NCI-H146 (cell line): ENCODE measurements around the gene RADIL.

ENCODE experiments used
- DNase-seq: peaks from one replicate; lab custom pipeline; 2025; lab: John Stamatoyannopoulos, UW

Gene RADIL

DNA sequence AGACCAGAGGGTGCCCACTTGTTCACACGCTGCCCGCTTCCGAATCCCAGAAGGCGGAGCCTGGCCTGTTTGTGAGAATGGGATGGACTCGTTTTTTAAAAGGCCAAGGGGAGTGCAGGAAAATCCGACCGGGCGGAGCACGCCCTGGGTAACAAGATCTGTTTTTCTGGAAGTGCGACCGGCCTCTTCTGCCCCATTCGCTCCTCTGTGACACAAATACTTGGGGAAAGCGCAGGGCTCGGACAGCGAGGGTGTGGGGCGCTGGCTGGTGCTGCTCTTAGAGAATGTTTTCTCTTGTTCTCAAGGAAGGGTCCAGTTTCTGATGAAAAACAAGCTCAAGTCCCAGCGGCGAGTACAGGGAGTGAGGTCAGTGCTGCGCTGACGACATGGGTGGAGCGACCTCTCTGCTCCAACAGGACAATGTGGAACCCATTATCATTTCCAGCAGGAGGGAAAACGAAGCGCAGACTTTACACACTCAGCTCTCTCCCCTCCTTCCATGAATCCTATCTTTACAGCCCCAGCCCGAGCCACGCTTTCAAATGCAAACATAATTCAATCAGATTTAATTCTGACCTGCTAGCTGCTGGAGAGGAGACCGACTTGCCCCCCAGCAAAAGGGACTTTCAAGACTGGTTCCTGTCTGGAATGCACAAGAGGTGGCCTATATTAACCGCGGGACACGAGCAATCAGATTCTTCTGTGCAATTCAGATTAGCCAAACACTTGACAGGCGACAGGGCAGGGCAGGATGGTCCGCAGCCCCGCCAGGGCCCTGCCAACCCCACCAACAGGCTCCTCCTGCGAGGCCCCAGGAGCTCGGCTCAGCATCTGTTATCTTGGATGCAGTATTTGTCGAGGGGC lies 1.1 kb downstream of the RADIL start:
- DNase-seq: peak; percentile 63

DNA sequence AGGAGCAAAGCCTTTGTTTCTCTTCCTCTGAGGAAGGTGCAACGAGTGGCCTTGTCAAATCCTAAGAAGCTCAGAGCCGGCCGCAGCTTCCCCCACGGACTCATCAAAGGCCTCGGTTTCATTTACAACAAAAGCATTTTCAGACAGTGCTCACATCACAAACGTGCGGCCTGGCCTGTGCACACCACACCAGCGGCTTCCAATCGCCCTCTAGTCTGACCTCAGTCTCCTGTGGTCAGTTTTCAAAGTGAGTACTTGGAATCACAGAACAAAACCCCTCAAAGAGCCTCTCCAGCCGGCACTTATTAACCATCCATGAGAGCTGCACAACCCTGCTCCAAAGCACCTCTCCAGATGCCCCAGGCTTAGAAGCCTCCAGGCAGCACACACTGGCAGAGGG lies 3.3 kb downstream of the RADIL start:
- DNase-seq: no peak

DNA sequence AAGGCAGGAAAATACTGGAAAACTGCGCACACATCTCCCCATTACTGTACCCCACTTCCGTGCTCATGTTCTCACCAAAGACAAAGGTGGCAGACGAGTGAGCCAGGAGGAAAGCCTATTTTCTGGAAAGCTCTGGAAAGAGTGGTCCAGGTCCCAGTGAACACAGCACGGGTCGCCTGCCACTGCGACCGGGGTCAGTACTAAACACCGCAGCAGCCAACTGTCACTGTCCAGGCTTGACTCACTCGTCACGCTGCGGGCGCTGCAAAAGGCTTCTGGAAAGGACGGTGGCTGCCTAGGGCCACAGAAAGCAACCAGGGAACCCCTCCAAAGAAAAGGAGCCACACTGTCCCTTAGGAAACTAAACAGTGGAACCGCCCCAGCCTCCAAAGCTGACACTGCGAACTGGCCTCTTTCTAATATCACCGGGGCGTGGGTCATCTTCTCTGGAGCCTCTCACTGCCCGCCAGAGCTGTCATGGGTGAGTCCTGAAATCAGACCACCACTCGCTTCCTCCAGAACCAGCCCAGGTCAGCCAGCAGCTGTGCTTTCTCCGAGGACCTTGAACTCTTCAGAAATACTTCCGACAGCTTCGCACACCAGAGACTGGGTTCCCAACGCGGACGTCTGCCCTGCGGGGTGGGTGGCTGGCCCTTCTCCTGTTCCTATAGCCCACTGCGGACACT lies 4.0 kb downstream of the RADIL start:
- DNase-seq: no peak

DNA sequence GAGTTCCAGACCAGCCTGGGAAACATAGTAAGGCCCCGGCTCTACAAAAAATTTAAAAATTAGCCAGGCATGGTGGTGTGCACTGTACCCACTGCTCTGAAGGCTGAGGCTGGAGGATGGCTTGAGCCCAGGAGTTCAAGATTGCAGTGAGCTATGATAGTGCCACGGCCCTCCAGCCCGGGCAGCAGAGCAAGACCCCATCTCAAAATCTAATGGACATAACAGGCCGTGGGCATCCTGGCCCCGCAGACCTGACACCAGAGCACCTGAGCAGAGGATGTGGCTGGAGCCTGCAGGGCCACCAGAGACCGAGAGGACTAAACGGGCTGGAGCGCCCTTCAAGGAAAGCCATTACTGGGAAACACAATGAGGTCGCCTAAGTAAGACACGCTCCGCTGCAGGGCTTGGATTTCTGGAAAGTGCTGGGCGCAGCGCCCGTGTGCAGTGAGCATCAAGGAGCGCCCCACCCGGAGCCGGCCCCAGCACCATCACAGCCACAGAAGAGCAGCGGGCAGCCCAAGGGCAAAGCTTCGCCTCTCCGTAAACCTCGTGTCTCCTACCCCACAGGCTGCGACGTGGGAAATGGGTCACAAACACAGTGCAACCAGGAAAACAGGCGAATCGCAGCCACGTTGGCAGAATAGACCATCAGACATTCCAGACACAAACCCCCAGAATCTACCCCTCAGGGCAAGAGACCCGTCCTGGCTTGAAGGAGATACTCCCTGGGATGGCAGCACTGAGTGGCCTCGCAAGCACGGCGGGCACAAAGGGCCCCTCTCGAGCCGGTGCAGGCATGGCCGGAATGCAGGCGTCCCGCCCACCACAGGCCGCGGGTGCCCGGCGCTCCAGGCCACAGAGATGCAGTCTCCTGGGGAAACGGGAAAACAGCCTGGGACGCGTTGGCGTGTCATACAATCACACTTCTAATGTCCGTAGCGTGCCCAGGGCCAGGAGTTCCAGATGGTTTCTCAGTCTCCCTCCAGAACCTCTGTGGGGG lies 4.9 kb downstream of the RADIL start:
- DNase-seq: no peak

DNA sequence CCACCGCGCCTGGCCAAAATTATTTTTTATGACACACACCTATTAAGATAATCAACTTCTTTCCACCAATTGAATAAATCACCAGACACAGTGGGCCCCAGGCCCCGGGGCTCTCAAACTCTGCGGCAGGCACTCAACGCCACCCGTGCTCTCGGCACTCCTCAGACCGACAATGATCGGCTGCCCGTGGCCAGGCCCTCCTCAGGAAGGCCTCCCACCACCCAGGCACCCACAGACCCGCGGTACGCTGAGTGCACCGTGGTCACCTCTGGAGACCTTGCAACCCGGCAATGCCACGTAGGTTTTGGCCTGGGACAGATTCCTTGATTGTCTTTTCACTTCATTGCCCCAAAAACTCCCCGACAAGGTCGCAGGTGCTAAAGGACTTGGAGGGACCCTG lies 6.9 kb downstream of the RADIL start:
- DNase-seq: no peak

DNA sequence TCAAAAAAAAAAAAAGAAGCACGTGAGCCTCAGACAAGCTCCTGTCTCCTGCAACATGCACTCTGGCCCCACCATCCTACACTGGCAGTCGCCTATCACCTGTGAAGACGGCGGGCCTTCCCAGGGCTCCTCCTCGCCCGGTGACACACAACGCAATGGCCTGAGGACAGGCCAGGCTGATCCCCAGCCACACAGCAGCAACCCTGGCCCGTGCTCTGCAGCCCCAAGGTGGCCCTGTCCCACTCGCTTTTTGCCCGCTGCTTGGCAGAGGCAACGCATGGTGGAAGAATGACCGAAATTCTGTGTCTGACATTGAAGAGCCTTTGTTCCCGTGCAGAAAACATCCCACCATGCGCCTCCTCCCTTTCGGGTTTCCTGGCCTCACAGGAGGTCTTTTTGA lies 8.1 kb downstream of the RADIL start:
- no peak for DNase-seq

DNA sequence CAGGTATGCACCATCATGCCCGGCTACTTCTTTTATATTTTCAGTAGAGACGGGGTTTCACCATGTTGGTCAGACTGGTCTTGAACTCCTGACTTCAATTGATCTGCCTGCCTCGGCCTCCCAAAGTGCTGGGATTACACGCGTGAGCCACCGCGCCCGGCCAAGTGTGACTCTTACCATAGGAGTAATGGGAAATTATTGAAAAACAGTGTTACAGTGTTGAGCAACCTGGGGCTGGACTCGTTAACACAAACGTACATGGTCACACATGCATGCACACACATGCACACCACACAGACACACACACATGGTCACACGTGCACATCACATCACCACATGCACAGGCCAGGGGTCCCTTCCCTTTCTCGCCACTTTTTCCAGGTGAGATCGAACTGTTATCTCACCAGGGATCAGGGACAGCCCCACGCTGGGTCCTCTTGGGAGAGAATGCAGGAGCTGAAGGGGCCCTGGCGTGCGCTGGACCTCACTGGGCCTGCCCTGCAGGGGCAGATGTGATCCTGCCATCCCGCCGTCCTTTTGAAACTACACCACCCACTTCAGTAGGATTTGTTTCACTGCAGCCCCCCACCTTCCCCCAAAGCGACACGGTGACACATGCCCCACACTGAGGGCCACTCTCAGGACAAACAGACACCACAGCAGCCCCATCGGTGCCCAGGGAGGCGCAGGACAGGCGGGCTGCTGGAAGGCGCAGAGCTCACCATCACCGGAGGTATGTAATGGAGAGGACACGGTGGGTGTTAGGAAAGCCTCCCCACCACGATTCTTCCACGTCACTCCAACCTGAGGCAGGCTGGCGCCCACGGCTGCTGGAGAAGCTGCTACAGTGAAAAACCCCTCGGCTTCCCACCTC lies 10.2 kb downstream of the RADIL start:
- DNase-seq: no peak

DNA sequence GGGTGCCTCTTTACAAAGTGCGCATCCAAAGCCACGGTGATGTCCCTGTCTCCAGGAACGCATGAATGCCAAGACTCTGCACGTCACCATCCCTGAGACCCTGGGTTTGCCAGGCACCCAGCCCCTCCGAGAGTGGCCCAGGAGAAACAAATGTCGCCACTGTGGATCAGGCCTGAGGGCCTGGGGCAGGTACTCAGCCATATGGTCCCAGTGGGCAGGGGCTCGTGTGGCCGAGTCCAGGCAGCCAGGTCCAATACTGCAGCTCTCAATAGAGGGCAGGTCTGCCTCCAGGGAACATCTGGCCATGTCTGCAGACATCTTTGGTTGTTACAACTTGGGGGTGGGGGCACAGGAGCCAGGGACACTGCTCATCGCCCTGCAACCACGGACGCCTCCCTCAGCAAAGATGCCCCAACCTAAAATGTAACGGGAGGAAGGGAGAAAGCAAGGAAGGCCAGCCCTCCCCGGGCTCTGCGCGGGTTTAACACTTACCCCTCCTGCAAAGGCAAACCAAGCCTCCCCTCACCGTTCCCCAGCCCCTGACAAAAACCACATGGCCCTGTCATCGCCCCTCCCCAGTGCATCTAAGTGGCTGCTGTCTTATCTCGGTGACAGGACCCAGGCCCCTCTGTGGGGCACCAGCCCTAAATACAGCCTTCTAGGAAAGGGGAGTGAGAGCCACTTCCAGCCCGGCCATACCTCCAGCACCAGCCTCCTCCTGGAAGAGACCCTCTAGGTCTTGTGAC lies 11.4 kb downstream of the RADIL start:
- no peak for DNase-seq

DNA sequence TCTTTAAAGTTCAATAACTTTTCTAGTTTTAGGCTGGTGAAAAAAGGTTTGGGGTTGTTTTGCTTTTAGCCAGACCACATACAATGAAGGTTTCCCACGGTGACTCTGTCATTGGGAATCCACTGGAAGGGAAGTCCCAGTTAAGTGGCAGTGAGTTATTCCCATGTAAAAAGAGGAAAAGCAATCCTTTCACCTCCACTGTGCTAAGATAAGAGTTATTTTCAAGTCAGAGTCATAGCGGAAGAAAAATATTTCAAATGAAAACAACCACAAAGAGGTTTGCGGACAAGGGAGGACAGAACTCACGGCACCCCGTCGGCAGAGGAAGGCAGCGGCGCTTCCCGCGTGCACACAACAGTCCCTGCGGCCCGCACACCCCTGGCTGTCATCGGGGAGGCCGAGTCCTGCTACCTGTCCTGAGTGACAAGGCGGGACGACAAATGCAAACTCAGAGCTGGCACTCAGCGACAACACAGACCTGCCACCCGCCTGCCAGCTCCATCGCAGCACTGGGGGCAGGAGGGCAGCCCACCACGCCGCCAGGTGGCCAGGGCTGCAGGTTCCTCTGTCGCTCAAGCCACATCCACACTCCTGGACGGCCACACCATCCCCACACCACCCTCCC lies 12.3 kb downstream of the RADIL start:
- DNase-seq: no peak

DNA sequence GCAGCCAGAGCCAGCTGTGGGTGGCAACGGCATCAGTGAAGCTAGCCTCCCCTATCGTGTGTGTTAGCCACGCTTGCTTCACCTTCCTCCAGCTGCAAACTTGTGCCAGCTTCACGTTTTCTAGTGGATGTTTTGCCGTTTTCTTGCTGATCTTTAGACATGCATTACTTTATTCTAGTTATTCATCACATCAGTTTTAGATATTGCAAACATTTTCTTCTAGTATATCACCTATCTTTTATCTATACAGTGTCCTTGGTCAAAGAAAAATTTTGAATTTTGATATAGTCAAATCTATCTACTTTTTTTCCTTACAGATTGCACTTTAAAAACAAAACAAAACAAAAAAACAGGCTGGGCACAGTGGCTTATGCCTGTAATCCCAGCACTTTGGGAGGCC lies 15.0 kb downstream of the RADIL start:
- DNase-seq: no peak

DNA sequence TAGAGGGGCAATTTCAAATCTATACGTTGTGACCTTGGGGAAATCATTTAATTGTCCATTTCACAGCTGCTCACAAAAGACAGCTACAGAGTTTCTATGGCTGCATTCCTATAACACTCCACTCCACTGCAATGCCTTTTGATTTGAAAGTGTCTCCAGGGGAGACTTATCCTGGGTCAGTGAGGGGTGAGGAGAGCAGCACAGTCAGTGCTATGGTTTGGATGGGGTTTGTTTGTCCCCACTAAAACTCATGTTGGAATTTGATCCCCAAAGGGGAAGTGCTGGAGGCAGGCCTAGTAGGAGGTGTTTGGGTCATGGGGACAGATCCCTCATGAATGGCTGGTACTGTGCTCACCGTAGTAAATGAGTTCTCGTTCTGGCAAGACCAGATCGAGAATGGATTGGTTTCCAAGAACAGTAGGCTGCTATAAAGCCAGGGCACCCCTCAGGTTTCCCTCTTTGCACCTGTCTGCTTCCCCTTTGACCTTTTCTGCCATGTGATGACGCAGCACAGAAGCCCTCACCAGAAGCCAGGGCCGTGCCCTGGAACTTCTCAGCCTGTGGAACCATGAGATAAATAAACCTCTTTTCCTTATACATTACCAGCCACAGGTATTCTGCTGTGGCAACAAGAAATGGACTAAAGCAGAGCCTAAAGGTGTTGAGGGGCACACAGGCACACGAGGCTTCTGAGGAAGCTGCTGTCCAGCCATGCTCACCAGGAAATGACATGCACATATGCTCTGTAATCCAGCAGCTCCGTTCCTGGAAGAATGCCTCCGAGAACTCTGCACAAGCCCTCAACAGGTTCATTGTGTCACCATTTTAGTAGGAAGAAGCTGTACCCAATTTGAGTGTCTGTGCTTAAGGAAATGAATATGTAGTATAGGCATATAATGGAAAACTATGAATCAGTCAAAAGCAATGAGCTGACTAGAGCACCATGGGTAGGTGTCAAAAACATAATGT lies 16.7 kb downstream of the RADIL start:
- DNase-seq: no peak

DNA sequence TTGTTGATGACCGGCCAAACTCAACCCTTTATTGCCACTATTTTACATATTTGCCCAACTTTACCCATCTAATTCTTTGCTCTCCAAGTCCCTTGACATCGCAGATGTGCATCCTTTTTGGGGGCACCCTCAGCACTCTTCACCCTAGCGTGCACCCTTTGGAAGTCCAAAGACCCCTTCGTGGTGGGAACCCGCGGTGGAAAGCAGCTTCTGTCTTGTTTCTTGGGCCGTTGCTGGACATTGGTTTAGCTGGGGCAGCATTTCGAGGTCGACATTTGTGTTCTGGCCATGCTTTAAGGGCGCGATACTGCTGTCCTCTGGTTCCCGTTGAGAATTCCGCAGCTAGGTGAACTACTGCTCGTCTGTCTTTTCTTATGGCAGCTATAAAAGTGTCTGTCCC lies 21.4 kb downstream of the RADIL start:
- no peak for DNase-seq

DNA sequence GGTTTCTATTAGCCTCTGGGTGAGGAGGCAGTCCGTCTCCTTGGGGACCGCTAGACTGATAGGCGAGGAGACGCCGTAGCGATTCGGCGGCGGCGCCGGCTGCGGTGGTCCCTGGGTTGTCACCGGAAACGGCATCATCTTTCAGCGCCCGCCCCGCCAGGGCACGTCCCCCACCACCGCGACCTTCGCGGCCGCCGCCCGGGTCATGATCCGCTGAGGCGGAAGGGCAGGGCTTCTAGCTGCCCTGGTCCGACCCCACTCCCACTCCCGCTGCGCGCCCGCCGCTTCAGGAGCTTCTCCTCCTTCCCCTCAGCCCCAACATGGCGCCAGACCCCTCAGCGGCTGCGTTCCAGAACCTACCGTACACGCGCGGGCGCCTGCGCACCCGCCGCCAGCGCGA lies 21.8 kb downstream of the RADIL start, which contains the start of gene PAPOLB:
PAPOLB (minus strand) TSS at position 358 of the 400 bp plus-strand sequence; CDS start at position 138, 220 bp downstream.
- DNase-seq: no peak

DNA sequence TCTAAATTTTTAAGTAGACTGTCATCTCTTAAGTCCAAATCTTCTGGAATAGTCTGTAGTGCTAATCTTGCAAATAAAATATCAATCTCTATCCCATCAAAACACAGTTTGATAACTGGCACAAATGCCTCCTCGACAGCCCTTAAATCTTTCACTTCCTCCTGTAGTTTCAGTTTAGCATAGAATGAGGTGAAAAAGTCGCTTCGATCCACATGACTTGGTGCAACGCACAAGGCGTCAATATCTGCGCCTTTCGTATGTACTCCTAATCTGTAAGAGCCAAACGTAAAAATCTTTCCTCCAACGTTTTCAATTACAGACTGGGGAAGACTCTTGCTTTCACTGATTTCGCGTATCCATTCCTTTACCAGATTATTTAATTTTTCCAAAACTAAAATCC lies 22.3 kb downstream of the RADIL start:
- no peak for DNase-seq

DNA sequence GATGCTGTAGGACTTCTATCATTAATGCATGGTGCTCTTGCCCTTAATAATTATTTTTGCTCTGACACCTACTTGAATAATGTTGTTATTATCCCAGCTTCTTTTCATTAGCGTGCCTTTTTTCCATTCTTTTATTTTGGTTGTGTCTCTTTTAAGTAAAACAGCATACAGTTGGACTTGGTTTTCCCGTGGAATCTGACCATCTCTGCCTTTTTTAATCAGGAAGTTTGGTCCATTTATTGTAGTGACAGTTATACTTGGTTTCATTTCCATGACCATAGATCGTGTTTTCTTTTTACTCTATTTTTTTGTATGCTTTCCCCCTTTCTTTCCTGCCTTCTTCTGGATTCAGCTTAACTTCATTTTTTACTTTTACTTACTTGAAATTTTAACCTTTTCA lies 26.3 kb downstream of the RADIL start:
- no peak for DNase-seq

DNA sequence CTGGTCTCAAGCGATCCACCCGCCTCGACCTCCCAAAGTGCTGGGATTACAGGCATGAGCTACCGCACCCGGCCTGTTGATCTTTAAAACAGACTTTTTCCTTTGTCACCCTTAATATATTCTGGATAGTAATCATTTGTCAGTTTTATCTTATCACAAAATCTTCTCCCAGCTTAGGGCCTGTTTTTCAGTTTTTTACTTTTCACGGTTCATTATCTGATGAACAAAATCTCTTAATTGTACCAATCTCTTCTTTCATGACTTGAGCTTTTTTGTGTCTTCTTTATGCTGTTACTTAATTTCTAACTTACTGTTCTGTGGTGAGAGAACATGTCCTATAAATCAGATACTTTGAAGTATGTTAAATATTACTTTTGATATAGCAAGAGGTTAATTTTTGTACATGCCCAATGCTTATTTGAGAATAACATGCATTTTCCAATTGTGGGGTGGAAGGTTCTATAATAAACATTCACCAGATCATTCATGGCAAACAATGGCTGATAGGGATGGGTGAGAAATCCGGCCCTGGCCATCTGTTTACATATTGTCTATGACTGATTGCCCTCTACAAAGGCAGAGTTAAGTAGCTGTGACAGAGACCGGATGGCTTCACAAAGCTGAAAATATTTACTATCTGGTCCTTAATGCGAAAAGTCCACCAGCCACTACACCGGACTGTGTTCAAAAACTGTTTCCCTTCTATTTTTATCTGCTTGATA lies 27.0 kb downstream of the RADIL start:
- DNase-seq: peak; percentile 78

DNA sequence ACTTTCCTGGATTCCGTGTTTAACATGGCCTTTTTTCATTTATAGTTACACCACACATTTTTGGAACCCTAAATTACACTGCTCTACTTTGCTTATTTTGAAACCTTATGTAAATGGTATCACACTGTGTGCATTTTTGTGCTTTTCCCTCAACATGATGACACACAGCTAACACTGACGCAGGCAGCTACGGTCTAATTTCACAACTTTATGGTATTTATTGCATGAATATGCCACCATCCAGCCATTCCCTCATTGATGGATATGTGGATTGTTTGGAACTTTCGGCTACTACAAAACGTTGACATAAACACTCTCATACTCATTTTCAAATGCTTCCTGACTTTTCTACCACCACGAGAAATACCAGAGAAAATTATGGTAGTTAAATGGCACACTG lies 28.6 kb downstream of the RADIL start:
- DNase-seq: no peak
